ENCODE measurements around the gene B3GNT8. TPM values are rescaled to one million over a fixed set of nuclear protein-coding genes. Genes with fewer than 3 reads are reported as not detected.

B3GNT8 gene
- total and polyA plus RNA-seq, 2 donors (not counting 1 experiment from before 2014, with no cell fraction given) = 0.27 TPM; not detected in 1

GRCh38 chr19:41399091-41399490 is 28.1 kb downstream of the B3GNT8 start:
- Mint-ChIP-seq H3K27ac (peak overlapping the region; percentile 65), H3K4me3 (peak overlapping the region; percentile 96), H3K4me1 (peaks cover 45% of the 10 kb centered on the region), H3K9me3 (ENCODE audit: insufficient read depth) (no peaks in the 10 kb centered on the region), H3K27me3 (no peaks in the 10 kb centered on the region)
- ChIA-PET CTCF (interaction anchor here (0.6 kb wide), 1 partner anchor 197 kb away, joined by 3 read pairs; no protein-coding TSS in a partner anchor), POLR2A (interaction anchor here (0.6 kb wide), 1 partner anchor 20 kb away, joined by 4 read pairs; no protein-coding TSS in a partner anchor)
- Histone ChIP-seq H3K36me3 (replicated peaks in 1 of 2; ENCODE audit: control extremely low read depth in 1 of 2, control insufficient read depth in 1 of 2, extremely low read depth in 1 of 2, insufficient read depth in 2 of 2, low read length in 1 of 2) (peaks cover 0 to 13% of the 10 kb centered on the region in 2 experiments), H3K27me3 (replicated peaks in 1 of 4; ENCODE audit: control extremely low read depth in 1 of 4, control insufficient read depth in 3 of 4, insufficient read depth in 4 of 4, low read length in 3 of 4) (no peaks in the 10 kb centered on the region), H3K9me3 (ENCODE audit: control extremely low read depth in 1 of 3, control insufficient read depth in 2 of 3, insufficient read depth in 1 of 3, low read length in 2 of 3) (no peaks in the 10 kb centered on the region), H3K9ac (ENCODE audit: low read length) (peak overlapping the region; percentile 86), H3K79me2 (ENCODE audit: control insufficient read depth, insufficient read depth, low read length) (peaks cover 76% of the 10 kb centered on the region), H3K4me3 (ENCODE audit: control extremely low read depth in 1 of 5, extremely low read depth in 1 of 5, insufficient read depth in 1 of 5, low read depth in 2 of 5, low read length in 4 of 5) (no peak overlapping the region), H3K4me1 (ENCODE audit: control insufficient read depth in 2 of 2, insufficient read depth in 2 of 2, low read length in 2 of 2) (peaks cover 27 to 28% of the 10 kb centered on the region in 2 donors), H3K27ac (ENCODE audit: low read length in 2 of 2) (no peak overlapping the region), H4K20me1 (ENCODE audit: control insufficient read depth, insufficient read depth, low read length, poor library complexity, severe bottlenecking) (peaks cover 10% of the 10 kb centered on the region), H2AFZ (ENCODE audit: insufficient read depth, low read depth, low read length, poor library complexity, severe bottlenecking) (no peak overlapping the region), H3K4me2 (replicated peaks; ENCODE audit: low read depth, low read length, poor library complexity, severe bottlenecking) (peak overlapping the region; percentile 88)
- 92% methylated on average over 2 of the region's 3 CpGs for WGBS (ENCODE audit: insufficient coverage)
- ATAC-seq (ENCODE audit: low read depth) (no peak), DNase-seq (no peak)
- intact Hi-C loops (cut with micrococcal nuclease) = loop anchor here (5.0 kb wide), 1 partner anchor 682 kb away; the partner anchor contains the start of genes COQ8B and ITPKC
- no peak for TF ChIP-seq EZH2 (IDR thresholded peaks at IDR 0.05; ENCODE audit: borderline replicate concordance, insufficient read depth, low read depth, low read length, poor library complexity, severe bottlenecking)
- no peak for TF ChIP-seq CTCF (IDR thresholded peaks at IDR 0.05)

GRCh38 chr19:41398598-41398997 is 28.6 kb downstream of the B3GNT8 start:
- H3K4me2 ChIP-seq (replicated peaks; ENCODE audit: low read depth, low read length, poor library complexity, severe bottlenecking) = peak overlapping the region; percentile 88
- CTCF ChIA-PET = interaction anchor here (0.6 kb wide), 1 partner anchor 197 kb away, joined by 3 read pairs; no protein-coding TSS in a partner anchor
- POLR2A ChIA-PET = interaction anchor here (0.5 to 0.8 kb wide), 3 partner anchors 35 to 194 kb away, joined by 3 to 6 read pairs (median 5); partner anchors contain the start of gene B9D2
- intact Hi-C loops (cut with micrococcal nuclease) = loop anchor here (5.0 kb wide), 1 partner anchor 681 kb away; the partner anchor contains the start of genes COQ8B and ITPKC
- peak overlapping the region; percentile 84 to 100 (median 90) for H3K4me3 ChIP-seq (ENCODE audit: control extremely low read depth in 1 of 5, extremely low read depth in 1 of 5, insufficient read depth in 1 of 5, low read depth in 2 of 5, low read length in 4 of 5)
- H3K27me3 Mint-ChIP-seq = no peaks in the 10 kb centered on the region
- H3K4me1 ChIP-seq (ENCODE audit: control insufficient read depth in 2 of 2, insufficient read depth in 2 of 2, low read length in 2 of 2) = peaks cover 27 to 28% of the 10 kb centered on the region in 2 donors
- H3K9me3 ChIP-seq (ENCODE audit: control extremely low read depth in 1 of 3, control insufficient read depth in 2 of 3, insufficient read depth in 1 of 3, low read length in 2 of 3) = no peaks in the 10 kb centered on the region
- DNase-seq = no peak
- no peak overlapping the region for H2AFZ ChIP-seq (ENCODE audit: insufficient read depth, low read depth, low read length, poor library complexity, severe bottlenecking)
- H3K27ac Mint-ChIP-seq = peak overlapping the region; percentile 65
- H3K27me3 ChIP-seq (replicated peaks in 1 of 4; ENCODE audit: control extremely low read depth in 1 of 4, control insufficient read depth in 3 of 4, insufficient read depth in 4 of 4, low read length in 3 of 4) = no peaks in the 10 kb centered on the region
- 14% methylated on average over 1 of the region's 3 CpGs for WGBS (ENCODE audit: insufficient coverage)
- peaks cover 45% of the 10 kb centered on the region for H3K4me1 Mint-ChIP-seq
- H3K9ac ChIP-seq (ENCODE audit: low read length) = peak overlapping the region; percentile 86
- peaks cover 80% of the 10 kb centered on the region for H3K79me2 ChIP-seq (ENCODE audit: control insufficient read depth, insufficient read depth, low read length)
- ATAC-seq (ENCODE audit: low read depth) = no peak
- peak overlapping the region in 1 of 2 donors; percentile 96 for H3K27ac ChIP-seq (ENCODE audit: low read length in 2 of 2)
- peak overlapping the region; percentile 96 for H3K4me3 Mint-ChIP-seq
- H4K20me1 ChIP-seq (ENCODE audit: control insufficient read depth, insufficient read depth, low read length, poor library complexity, severe bottlenecking) = peaks cover 10% of the 10 kb centered on the region
- peaks cover 0 to 10% of the 10 kb centered on the region in 2 experiments for H3K36me3 ChIP-seq (replicated peaks in 1 of 2; ENCODE audit: control extremely low read depth in 1 of 2, control insufficient read depth in 1 of 2, extremely low read depth in 1 of 2, insufficient read depth in 2 of 2, low read length in 1 of 2)
- no peak for TF ChIP-seq EZH2 (IDR thresholded peaks at IDR 0.05; ENCODE audit: borderline replicate concordance, insufficient read depth, low read depth, low read length, poor library complexity, severe bottlenecking)
- TF ChIP-seq CTCF (IDR thresholded peaks at IDR 0.05) = no peak
- no peaks in the 10 kb centered on the region for H3K9me3 Mint-ChIP-seq (ENCODE audit: insufficient read depth)
